Inflammatory macrophage (primary cell): ENCODE results near the gene VCAN.
A peak's percentile ranks its signal among the peaks of the same experiment; 100 is the strongest.

Experiments used
- DNase-seq, 2 donors: peaks; one replicate each; pipeline ENCODE4 v3.0.0-alpha.2; 2020 to 2022

VCAN gene

DNA sequence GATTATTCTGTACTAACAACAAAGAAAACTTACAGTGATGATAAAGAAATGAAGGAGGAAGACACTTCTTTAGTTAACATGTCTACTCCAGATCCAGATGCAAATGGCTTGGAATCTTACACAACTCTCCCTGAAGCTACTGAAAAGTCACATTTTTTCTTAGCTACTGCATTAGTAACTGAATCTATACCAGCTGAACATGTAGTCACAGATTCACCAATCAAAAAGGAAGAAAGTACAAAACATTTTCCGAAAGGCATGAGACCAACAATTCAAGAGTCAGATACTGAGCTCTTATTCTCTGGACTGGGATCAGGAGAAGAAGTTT is 67.9 kb downstream of the VCAN start:
- DNase-seq = no peak

GRCh38 chr5:83540105-83540504 is 68.6 kb downstream of the VCAN start:
- DNase-seq = no peak

DNA sequence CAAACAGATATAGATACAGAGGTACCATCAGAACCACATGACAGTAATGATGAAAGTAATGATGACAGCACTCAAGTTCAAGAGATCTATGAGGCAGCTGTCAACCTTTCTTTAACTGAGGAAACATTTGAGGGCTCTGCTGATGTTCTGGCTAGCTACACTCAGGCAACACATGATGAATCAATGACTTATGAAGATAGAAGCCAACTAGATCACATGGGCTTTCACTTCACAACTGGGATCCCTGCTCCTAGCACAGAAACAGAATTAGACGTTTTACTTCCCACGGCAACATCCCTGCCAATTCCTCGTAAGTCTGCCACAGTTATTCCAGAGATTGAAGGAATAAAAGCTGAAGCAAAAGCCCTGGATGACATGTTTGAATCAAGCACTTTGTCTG is 69.2 kb downstream of the VCAN start:
- no peak for DNase-seq

DNA sequence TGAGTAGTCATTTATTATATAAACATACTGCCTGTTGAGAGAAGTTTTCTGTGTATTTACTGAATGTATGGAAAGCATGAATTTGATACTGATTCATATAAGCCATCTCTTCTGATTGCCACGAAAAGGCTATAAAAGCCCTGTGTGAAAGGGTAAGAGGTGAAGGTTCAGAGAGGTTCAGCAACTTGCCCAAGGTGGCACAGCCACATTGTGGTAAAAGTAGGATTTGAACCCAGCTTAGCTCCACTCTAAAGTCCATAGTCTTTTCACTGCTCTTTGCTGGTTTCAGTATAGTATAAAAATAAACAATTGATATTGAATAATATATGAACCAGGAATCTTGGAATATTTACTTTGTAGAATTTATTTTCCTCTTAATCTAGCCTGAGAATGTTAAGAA is 71.3 kb downstream of the VCAN start:
- no peak for DNase-seq

DNA sequence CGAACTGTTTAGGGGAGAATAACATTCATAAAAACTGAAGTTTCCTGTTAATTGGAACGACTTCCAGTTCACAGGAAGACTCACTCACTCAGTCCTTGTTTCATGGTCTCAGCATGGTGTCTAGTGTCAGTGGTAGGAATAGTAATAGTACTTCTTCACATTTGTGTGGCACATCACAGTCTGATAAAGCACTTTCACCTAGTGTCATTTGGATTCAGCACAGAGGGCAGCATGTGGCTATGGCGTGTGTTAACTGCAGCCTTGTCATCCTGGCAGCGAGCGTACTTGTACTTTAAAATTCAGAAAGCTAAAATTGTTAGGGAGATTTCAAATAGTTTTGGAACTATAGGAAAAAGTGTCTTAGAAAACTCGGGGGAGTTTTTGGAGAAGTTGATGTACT is 72.4 kb downstream of the VCAN start:
- no peak for DNase-seq

DNA sequence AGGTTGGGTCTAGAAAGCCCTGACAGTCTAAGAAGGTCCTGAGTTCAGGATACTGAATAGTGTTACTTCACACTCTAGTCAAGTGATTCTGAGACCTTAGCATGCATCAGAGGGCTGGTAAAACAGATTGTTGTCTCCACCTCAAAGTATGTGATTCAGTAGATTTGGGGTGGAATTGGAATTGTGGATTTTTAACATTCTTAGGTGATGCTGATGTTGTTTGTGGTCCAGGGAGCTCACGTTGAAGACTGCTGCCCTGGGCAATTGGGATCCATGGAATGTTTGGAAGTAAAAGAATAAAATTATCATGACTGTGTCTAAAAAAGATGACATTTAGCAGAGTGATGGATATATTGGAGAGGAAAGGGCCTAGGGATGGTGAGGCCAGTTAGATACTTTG is 75.6 kb downstream of the VCAN start:
- no peak for DNase-seq

DNA sequence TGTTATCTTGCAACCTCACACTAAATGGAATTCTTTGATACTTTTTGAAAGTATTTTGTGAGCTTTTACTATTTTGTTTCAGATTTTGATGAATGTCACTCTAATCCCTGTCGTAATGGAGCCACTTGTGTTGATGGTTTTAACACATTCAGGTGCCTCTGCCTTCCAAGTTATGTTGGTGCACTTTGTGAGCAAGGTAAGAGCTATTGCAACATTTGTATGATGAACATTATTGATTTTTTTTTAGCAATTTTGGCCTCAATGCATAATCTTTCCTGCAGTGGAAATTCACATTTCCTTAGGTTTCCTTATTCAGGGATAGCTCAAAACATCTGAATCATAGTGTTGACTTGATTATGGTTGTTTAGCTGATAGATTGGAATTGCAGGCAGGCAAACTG is 76.3 kb downstream of the VCAN start:
- no peak for DNase-seq

DNA sequence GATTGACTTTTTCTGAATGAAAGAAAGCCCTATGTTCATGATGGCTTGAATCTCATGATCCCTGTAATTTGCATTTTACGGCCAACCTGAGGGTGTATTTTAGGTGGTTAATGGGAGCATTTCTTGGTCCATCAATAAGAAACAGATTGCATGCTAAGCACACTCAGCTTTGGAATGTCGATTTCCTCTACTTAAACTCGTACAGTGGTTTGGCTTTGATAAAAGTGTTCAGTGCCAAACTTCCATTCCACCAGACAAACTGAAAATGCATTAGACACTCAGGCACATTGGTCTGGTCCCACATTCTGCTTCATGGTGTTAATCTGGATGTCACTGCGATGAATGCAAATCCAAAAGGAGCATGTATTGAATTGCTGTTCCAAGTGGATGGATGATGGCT is 77.0 kb downstream of the VCAN start:
- DNase-seq = no peak

- no peak for DNase-seq
Measured at GRCh38 chr5:83549076-83549475, 77.5 kb downstream of the VCAN start.

- DNase-seq = no peak
Measured at GRCh38 chr5:83549674-83550073, 78.1 kb downstream of the VCAN start.

- no peak for DNase-seq
Measured at GRCh38 chr5:83551821-83552220, 80.3 kb downstream of the VCAN start.

DNA sequence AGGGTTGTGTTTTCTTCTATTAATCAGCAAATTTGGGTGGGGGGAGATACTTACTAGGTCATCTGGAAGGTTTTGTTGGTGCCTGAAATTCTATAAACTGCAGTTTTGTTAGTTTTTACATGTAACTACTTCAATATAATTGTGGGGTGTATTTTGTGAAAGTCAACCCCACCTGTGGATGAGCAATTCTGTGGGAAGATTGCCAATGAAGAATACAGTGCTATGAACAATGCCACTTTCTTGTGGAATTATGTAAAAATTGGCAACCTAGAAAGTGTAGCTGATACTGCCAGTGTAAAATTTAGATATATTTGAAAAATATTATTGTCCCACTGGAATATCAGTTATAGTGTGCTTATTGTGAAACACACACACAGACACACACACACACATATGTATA is 80.7 kb downstream of the VCAN start:
- no peak for DNase-seq

- DNase-seq = no peak
Measured at GRCh38 chr5:83553000-83553486, 81.5 kb downstream of the VCAN start.

GRCh38 chr5:83554133-83554532 is 82.6 kb downstream of the VCAN start:
- DNase-seq = no peak

DNA sequence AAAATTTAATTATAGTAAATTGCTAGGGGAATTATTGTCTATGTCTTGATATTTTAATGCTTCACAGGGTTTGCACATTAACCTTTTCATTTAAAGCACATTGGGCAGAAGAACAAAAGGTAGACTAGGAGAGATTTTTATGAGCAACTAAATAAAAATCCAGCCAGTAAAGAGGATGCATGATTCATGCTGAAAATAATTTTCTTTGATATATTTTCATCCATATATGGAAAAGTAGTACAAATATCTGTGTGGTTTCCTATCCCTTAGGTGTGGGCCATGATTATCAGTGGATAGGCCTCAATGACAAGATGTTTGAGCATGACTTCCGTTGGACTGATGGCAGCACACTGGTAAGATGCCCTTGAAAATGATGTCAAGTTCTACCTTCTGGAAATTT is 83.1 kb downstream of the VCAN start:
- DNase-seq = no peak

DNA sequence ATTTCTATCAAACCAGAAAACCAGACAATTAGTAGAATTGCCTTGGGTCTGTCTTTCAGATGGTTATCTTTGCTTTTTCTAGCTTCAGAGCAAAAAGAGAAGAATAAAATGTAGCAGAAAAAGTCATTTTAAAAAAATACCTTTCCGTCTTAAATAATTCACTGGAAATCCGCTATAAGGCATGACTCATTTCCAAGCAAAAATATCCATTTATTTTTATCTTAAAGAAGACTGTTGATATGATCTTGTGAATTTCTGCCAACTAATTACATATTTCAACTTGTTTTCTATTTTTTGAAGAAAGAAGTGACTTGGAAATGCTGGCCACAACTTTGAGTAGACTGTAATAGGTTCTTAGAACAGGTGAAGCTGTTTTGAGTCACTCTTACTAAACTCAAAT is 83.7 kb downstream of the VCAN start:
- no peak for DNase-seq

DNA sequence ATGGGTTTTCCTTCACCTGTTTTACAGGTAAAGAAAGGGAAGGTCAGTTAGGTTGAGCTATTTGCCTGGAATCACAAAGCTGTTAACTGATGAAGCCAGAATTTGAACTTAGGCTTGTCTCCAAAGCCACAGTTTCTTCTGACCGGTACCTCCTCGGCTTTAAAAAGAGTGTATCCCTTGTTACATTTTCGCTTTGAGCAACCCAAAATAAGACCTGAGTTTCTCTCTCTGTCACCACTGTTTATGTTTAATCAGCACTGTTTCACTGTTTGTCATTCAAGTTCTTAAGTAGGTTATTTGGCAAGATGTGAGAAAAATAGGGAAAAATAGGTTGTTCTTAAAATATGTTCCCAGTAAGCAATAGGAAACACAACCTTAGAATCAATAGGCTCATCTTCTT is 84.6 kb downstream of the VCAN start:
- DNase-seq = no peak

- no peak for DNase-seq
Measured at GRCh38 chr5:83559118-83559785, 87.7 kb downstream of the VCAN start.

DNA sequence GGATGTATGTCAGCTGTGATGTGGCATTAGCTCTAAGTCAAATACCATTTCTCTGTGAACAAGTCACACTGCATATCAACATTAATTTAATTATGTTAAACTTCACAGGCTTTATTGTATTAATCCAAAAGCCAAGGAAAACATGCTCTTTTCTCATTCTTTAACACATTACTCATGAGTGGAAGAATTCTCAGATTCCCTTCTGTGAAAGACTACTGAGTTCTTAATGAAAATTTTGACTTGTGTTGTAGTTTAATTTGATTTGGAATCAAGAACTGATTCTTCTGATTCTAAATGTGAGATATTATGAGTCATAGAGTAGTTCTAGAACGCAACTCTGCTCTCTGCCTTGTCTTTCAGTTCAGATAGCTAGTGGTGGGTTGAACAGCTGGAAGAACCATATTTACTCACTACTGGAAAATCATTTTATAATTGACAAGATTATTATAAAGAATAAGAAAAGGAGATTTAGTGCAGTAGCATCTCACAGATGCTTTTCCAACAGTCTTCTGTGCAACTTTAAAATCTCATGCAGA is 90.6 kb downstream of the VCAN start:
- no peak for DNase-seq

DNA sequence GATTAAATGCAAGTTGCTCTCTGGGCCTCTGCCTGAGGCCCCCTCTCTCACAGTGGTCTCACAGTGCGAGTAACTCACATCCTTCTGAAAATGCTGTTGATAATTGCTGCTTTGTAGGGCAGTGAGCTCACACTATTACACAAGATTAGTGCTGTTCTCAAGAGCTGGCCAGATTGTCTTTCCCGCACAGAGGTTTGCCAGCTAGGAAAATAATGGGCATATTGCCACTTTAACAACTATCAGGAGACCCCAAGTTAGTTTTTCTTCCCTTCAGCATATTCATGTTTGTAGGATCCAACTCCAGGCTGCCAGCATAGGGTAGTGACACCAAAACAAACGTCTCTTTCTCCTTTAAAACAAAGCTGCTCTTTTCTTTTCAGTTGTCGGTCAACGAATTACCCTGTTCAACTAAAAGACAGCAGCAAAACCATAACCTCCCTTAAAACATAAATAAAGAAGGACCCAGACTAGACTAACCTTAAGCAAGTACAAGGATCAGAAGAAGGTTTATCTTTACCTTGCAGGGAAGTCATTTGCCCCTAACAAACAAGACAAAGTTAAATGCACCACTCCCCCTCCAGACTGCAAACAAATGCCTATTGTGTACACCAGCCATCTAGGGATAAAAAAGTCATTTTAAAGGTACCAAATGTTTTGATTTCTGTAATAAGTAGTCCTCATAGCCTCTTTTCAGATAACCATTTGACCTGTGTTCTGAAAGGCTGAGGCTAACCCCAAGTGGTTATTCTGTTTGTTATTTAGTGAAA is 91.4 kb downstream of the VCAN start:
- DNase-seq = no peak

GRCh38 chr5:83563631-83564030 is 92.1 kb downstream of the VCAN start:
- DNase-seq = no peak

GRCh38 chr5:83564069-83564749 is 92.7 kb downstream of the VCAN start:
- peak; percentile 6 to 66 for DNase-seq

GRCh38 chr5:83567741-83568140 is 96.2 kb downstream of the VCAN start:
- no peak for DNase-seq

- DNase-seq = no peak
Measured at GRCh38 chr5:83568186-83568585, 96.6 kb downstream of the VCAN start.
